HCT116 (cell line): ENCODE data around the gene SLC25A1. TPM values are rescaled to one million over a fixed set of nuclear protein-coding genes. Genes with fewer than 3 reads are reported as not detected.

ENCODE experiments used
- ATAC-seq: fragments of 200-7000 bp; cut with Tn5 transposase; 2 replicates; pipeline ENCODE4 v1.9.1; 2020; ENCODE audit warnings: mild to moderate bottlenecking, moderate library complexity
- BruUV-seq: library from RNA; stranded (reverse); fragments of 400-500 nt; replicated peaks from 2 replicates; lab custom pipeline; 2021; lab: Mats Ljungman, UMichigan
- CTCF ChIA-PET: fragments of 300-600 bp; sonication (Branson Sonifier 250); formaldehyde crosslinking; loops from one replicate; lab custom pipeline; 2021; ENCODE audit warnings: antibody characterized with exemption; lab: Charles Lee
- POLR2A ChIA-PET: fragments of 300-600, 350-600 bp; sonication (Branson Sonifier 250); formaldehyde crosslinking; loops from one replicate; lab custom pipeline; 2021; ENCODE audit warnings: antibody characterized with exemption; lab: Charles Lee
- RAD21 ChIA-PET, 2 experiments: fragments of 300-600 bp; sonication (Branson Sonifier 250); formaldehyde crosslinking; loops; one replicate each; lab custom pipeline; 2023; ENCODE audit warnings: low total read pairs in 2 of 2; ENCODE audit not compliant: uncharacterized antibody in 2 of 2, unreplicated experiment in 2 of 2, low non-redundant PET in 1 of 2; lab: Charles Lee
- DNase-seq: peaks from one replicate; pipeline ENCODE4 v3.0.0-alpha.2; 2010; ENCODE audit warnings: low read depth, low spot score
- H2AFZ ChIP-seq: fragments of 200-600 bp; shearing (Covaris generic), sonication (generic); 2 replicates; pipeline ENCODE4 v1.6.1; 2017; ENCODE audit warnings: low read depth, mixed run types, mixed read lengths, antibody characterized with exemption, low read length; ENCODE audit not compliant: poor library complexity, severe bottlenecking
- H3K27ac ChIP-seq: 2 replicates; pipeline ENCODE4 v1.5.1; 2012; ENCODE audit warnings: low read depth, low read length
- H3K27me3 ChIP-seq: fragments of 200-600 bp; sonication (generic); 2 replicates; pipeline ENCODE4 v1.6.1; 2016; ENCODE audit warnings: mixed run types, low read length, mixed read lengths; ENCODE audit not compliant: insufficient read depth
- H3K36me3 ChIP-seq, 2 experiments: fragments of 200-500 bp in 1 of 2; fragments of 200-600 bp in 1 of 2; sonication (Bioruptor generic) in 1 of 2; sonication (generic) in 1 of 2; 2 replicates each; pipeline versions ENCODE4 v1.5.1 to v1.6.1; 2014 to 2016; ENCODE audit warnings: low read length in 2 of 2, inconsistent platforms in 1 of 2, mixed read lengths in 1 of 2, mixed run types in 1 of 2; ENCODE audit not compliant: insufficient read depth in 2 of 2, control insufficient read depth in 1 of 2
- H3K4me1 ChIP-seq, 2 experiments: fragments of 200-600 bp in 1 of 2; sonication (generic) in 1 of 2; 2 replicates each; pipeline versions ENCODE4 v1.5.1 to v1.6.1; 2012 to 2017; ENCODE audit warnings: low read length in 2 of 2, inconsistent platforms in 1 of 2, mild to moderate bottlenecking in 1 of 2, mixed read lengths in 1 of 2, mixed run types in 1 of 2, moderate library complexity in 1 of 2; ENCODE audit not compliant: insufficient read depth in 2 of 2, control insufficient read depth in 1 of 2
- H3K4me2 ChIP-seq: fragments of 200-600 bp; sonication (generic); 2 replicates; pipeline ENCODE4 v1.6.1; 2017; ENCODE audit warnings: mixed run types, low read length, mixed read lengths
- H3K4me3 ChIP-seq, 2 experiments: fragments of 200-600 bp in 1 of 2; sonication (generic) in 1 of 2; replicated peaks in 1 of 2; 2 replicates each; pipeline ENCODE4 v1.5.1; 2011 to 2016; ENCODE audit warnings: low read length in 2 of 2, control low read depth in 1 of 2, low read depth in 1 of 2, mild to moderate bottlenecking in 1 of 2, mixed read lengths in 1 of 2, mixed run types in 1 of 2
- H3K79me2 ChIP-seq: fragments of 200-600 bp; sonication (generic); 2 replicates; pipeline ENCODE4 v1.6.1; 2017; ENCODE audit warnings: mild to moderate bottlenecking, mixed run types, low read length, moderate library complexity, mixed read lengths; ENCODE audit not compliant: insufficient read depth
- H3K9ac ChIP-seq: fragments of 200-600 bp; sonication (generic); 2 replicates; pipeline ENCODE4 v1.6.1; 2016; ENCODE audit warnings: low read length, mixed read lengths
- H3K9me2 ChIP-seq: fragments of 200-600 bp; sonication (generic), shearing (Covaris generic); 2 replicates; pipeline ENCODE4 v1.6.1; 2017; ENCODE audit warnings: mixed run types, mild to moderate bottlenecking, moderate library complexity; ENCODE audit not compliant: insufficient read depth
- H3K9me3 ChIP-seq, 2 experiments: fragments of 200-500 bp in 1 of 2; fragments of 200-600 bp in 1 of 2; sonication (Bioruptor generic) in 1 of 2; sonication (generic) in 1 of 2; 2 replicates each; pipeline ENCODE4 v1.6.1; 2014 to 2017; ENCODE audit warnings: low read length in 2 of 2, mixed read lengths in 2 of 2, inconsistent platforms in 1 of 2, low read depth in 1 of 2, mild to moderate bottlenecking in 1 of 2, mixed run types in 1 of 2, moderate library complexity in 1 of 2; ENCODE audit not compliant: control insufficient read depth in 1 of 2, insufficient read depth in 1 of 2
- H4K20me1 ChIP-seq: fragments of 200-600 bp; sonication (generic), shearing (Covaris generic); 2 replicates; pipeline ENCODE4 v1.6.1; 2017; ENCODE audit warnings: mixed run types, mild to moderate bottlenecking, moderate library complexity; ENCODE audit not compliant: insufficient read depth
- CBX3 ChIP-seq: IDR thresholded peaks from 2 replicates; pipeline ENCODE4 v1.6.1; 2012; ENCODE audit warnings: low read depth
- CEBPB ChIP-seq: IDR thresholded peaks from 2 replicates; pipeline ENCODE4 v1.6.1; 2012; ENCODE audit warnings: low read depth
- EGR1 ChIP-seq: IDR thresholded peaks from 2 replicates; pipeline ENCODE4 v1.6.1; 2012; ENCODE audit warnings: low read depth
- ELF1 ChIP-seq: IDR thresholded peaks from 2 replicates; pipeline ENCODE4 v1.6.1; 2012; ENCODE audit warnings: low read depth, borderline replicate concordance
- EZH2 ChIP-seq: fragments of 200-600 bp; sonication (generic); IDR thresholded peaks from 2 replicates; pipeline ENCODE4 v1.6.1; 2017; ENCODE audit warnings: antibody characterized with exemption, mixed run types
- EZH2phosphoT487 ChIP-seq: fragments of 200-600 bp; IDR thresholded peaks from 2 replicates; pipeline ENCODE4 v1.6.1; 2018; ENCODE audit warnings: antibody characterized with exemption, borderline replicate concordance
- FOSL1 ChIP-seq: IDR thresholded peaks from 2 replicates; pipeline ENCODE4 v1.6.1; 2012; ENCODE audit warnings: low read depth
- JUND ChIP-seq: IDR thresholded peaks from 2 replicates; pipeline ENCODE4 v1.6.1; 2012
- POLR2A ChIP-seq: IDR thresholded peaks from 2 replicates; pipeline ENCODE4 v1.7.0; 2011; ENCODE audit warnings: borderline replicate concordance; ENCODE audit not compliant: insufficient read depth, insufficient read length; ENCODE audit errors: extremely low read depth
- RAD21 ChIP-seq: IDR thresholded peaks from 2 replicates; pipeline ENCODE4 v1.6.1; 2012; ENCODE audit warnings: low read depth, mild to moderate bottlenecking
- SP1 ChIP-seq: IDR thresholded peaks from 2 replicates; pipeline ENCODE4 v1.6.1; 2012; ENCODE audit warnings: low read depth
- SRF ChIP-seq: IDR thresholded peaks from 2 replicates; pipeline ENCODE4 v1.6.1; 2012; ENCODE audit warnings: low read depth
- TCF7L2 ChIP-seq: IDR thresholded peaks from 2 replicates; pipeline ENCODE4 v1.7.0; 2011; ENCODE audit warnings: borderline replicate concordance, inconsistent platforms; ENCODE audit not compliant: insufficient read depth, insufficient read length; ENCODE audit errors: extremely low read depth
- YY1 ChIP-seq: IDR thresholded peaks from 2 replicates; pipeline ENCODE4 v1.6.1; 2011; ENCODE audit warnings: low read length, low read depth, moderate library complexity, mild to moderate bottlenecking; ENCODE audit not compliant: insufficient replicate concordance; ENCODE audit errors: extremely low read depth
- ZFX ChIP-seq: fragments of 450-650 bp; IDR thresholded peaks from 2 replicates; pipeline ENCODE4 v1.6.1; 2017
- ZNF274 ChIP-seq: fragments of 200-500 bp; sonication (Bioruptor generic); IDR thresholded peaks from 2 replicates; pipeline ENCODE4 v1.6.1; 2014; ENCODE audit warnings: mild to moderate bottlenecking, low read depth, low read length, inconsistent platforms
- intact Hi-C: fragments of 100-400 bp; cut with micrococcal nuclease; formaldehyde crosslinking; loops from 2 replicates; pipeline ENCODE4 v1.10.0; 2022
- total RNA-seq: library from RNA; stranded (reverse); gene quantifications from one replicate; pipeline ENCODE4 v1.2.1, GENCODE V29; 2021; ENCODE audit not compliant: unreplicated experiment
- TF ChIP-seq, protein P1 (sequence below): IDR thresholded peaks from 2 replicates; pipeline ENCODE4 v1.6.1; 2012
- TF ChIP-seq, protein P2 (sequence below): IDR thresholded peaks from 2 replicates; pipeline ENCODE4 v1.6.1; 2012; ENCODE audit warnings: low read depth
- TF ChIP-seq, protein P3 (sequence below): IDR thresholded peaks from 2 replicates; pipeline ENCODE4 v1.6.1; 2011; ENCODE audit warnings: mild to moderate bottlenecking, low read length, moderate library complexity; ENCODE audit not compliant: insufficient replicate concordance; ENCODE audit errors: extremely low read depth
- TF ChIP-seq, protein P4 (sequence below), 3 experiments: fragments of 200-600 bp in 1 of 3; sonication (generic) in 1 of 3; IDR thresholded peaks in 2 of 3; conservative IDR thresholded peaks in 1 of 3; 2 replicates each; pipeline ENCODE4 v1.5.1; 2012 to 2017; ENCODE audit warnings: low read depth in 2 of 3, low read length in 2 of 3, antibody characterized with exemption in 1 of 3, borderline replicate concordance in 1 of 3, control low read depth in 1 of 3, mild to moderate bottlenecking in 1 of 3, mixed read lengths in 1 of 3, mixed run types in 1 of 3, moderate library complexity in 1 of 3; ENCODE audit not compliant: insufficient read depth in 1 of 3

The SLC25A1 gene
- total RNA-seq, 1 experiment from 2014 or later: 146 TPM

DNA sequence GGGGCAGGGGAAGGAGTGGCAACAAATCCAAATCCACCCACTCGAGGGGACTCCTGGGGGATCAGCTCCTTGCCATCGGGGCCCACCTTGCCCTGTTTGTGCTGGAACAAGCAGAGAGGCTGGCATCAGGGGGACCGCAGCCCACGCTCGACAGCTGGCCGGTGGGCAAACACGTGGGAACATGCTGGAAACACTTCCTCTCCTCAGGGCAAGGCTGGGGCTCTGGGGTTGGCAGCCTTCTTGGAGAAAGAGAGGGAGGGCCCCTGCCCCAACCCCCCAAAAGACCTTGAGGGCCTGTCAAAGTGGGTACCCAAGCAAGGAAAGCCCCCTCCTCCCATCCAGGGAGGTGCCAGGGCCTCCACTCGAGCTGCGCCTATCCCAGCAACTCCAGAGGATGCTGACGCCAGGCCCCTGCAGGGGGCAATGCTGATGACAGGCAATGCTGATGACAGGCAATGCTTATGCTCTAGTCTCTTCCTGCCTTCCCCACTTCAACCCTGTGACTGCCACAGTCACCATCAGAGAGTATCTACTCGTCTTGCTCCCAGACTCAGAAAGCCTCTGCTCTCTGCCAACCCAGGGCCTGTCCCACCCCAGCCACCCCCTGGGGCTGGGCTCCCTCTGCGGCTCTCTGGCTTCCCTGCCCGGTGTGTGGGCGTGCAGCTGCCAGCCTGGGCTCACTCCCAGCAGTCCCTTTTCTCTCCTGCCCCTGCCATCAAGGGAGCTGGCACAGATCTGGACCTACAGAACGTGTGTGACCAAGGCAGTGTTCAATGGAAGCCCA, 40.1 kb downstream of the SLC25A1 start:
- ChIA-PET CTCF (no interaction called here), RAD21 (no interaction called here), POLR2A (no interaction called here)
- Histone ChIP-seq H3K9me3 (no peaks in the 10 kb centered on the region), H3K79me2 (peaks cover 11% of the 10 kb centered on the region), H4K20me1 (no peaks in the 10 kb centered on the region), H2AFZ (no peak overlapping the region), H3K9me2 (no peaks in the 10 kb centered on the region), H3K27ac (no peak overlapping the region), H3K27me3 (no peaks in the 10 kb centered on the region), H3K4me3 (no peak overlapping the region), H3K9ac (no peak overlapping the region), H3K36me3 (peaks cover 37 to 42% of the 10 kb centered on the region in 2 experiments; a peak in 3 of 4 replicates), H3K4me1 (peaks cover 3% of the 10 kb centered on the region in 2 experiments), H3K4me2 (no peak overlapping the region)
- intact Hi-C loops: no loop called here
- no peak for DNase-seq
- no peak for ATAC-seq
- no peak for TF ChIP-seq ZFX
- no peak for TF ChIP-seq CBX3
- TF ChIP-seq SP1: no peak
- no peak for TF ChIP-seq TCF7L2
- TF ChIP-seq POLR2A: no peak
- TF ChIP-seq ELF1: no peak
- no peak for TF ChIP-seq YY1
- TF ChIP-seq, protein P1, sequence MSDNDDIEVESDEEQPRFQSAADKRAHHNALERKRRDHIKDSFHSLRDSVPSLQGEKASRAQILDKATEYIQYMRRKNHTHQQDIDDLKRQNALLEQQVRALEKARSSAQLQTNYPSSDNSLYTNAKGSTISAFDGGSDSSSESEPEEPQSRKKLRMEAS: no peak
- TF ChIP-seq, protein P2, sequence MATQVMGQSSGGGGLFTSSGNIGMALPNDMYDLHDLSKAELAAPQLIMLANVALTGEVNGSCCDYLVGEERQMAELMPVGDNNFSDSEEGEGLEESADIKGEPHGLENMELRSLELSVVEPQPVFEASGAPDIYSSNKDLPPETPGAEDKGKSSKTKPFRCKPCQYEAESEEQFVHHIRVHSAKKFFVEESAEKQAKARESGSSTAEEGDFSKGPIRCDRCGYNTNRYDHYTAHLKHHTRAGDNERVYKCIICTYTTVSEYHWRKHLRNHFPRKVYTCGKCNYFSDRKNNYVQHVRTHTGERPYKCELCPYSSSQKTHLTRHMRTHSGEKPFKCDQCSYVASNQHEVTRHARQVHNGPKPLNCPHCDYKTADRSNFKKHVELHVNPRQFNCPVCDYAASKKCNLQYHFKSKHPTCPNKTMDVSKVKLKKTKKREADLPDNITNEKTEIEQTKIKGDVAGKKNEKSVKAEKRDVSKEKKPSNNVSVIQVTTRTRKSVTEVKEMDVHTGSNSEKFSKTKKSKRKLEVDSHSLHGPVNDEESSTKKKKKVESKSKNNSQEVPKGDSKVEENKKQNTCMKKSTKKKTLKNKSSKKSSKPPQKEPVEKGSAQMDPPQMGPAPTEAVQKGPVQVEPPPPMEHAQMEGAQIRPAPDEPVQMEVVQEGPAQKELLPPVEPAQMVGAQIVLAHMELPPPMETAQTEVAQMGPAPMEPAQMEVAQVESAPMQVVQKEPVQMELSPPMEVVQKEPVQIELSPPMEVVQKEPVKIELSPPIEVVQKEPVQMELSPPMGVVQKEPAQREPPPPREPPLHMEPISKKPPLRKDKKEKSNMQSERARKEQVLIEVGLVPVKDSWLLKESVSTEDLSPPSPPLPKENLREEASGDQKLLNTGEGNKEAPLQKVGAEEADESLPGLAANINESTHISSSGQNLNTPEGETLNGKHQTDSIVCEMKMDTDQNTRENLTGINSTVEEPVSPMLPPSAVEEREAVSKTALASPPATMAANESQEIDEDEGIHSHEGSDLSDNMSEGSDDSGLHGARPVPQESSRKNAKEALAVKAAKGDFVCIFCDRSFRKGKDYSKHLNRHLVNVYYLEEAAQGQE: no peak
- TF ChIP-seq, protein P3, sequence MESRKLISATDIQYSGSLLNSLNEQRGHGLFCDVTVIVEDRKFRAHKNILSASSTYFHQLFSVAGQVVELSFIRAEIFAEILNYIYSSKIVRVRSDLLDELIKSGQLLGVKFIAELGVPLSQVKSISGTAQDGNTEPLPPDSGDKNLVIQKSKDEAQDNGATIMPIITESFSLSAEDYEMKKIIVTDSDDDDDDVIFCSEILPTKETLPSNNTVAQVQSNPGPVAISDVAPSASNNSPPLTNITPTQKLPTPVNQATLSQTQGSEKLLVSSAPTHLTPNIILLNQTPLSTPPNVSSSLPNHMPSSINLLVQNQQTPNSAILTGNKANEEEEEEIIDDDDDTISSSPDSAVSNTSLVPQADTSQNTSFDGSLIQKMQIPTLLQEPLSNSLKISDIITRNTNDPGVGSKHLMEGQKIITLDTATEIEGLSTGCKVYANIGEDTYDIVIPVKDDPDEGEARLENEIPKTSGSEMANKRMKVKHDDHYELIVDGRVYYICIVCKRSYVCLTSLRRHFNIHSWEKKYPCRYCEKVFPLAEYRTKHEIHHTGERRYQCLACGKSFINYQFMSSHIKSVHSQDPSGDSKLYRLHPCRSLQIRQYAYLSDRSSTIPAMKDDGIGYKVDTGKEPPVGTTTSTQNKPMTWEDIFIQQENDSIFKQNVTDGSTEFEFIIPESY: no peak
- no peak for TF ChIP-seq ZNF274
- no peak for TF ChIP-seq FOSL1
- TF ChIP-seq EZH2phosphoT487: no peak
- no peak for TF ChIP-seq RAD21
- no peak for TF ChIP-seq EZH2
- TF ChIP-seq EGR1: no peak
- no peak for TF ChIP-seq JUND
- no peak for TF ChIP-seq SRF
- TF ChIP-seq CEBPB: no peak
- TF ChIP-seq, protein P4, sequence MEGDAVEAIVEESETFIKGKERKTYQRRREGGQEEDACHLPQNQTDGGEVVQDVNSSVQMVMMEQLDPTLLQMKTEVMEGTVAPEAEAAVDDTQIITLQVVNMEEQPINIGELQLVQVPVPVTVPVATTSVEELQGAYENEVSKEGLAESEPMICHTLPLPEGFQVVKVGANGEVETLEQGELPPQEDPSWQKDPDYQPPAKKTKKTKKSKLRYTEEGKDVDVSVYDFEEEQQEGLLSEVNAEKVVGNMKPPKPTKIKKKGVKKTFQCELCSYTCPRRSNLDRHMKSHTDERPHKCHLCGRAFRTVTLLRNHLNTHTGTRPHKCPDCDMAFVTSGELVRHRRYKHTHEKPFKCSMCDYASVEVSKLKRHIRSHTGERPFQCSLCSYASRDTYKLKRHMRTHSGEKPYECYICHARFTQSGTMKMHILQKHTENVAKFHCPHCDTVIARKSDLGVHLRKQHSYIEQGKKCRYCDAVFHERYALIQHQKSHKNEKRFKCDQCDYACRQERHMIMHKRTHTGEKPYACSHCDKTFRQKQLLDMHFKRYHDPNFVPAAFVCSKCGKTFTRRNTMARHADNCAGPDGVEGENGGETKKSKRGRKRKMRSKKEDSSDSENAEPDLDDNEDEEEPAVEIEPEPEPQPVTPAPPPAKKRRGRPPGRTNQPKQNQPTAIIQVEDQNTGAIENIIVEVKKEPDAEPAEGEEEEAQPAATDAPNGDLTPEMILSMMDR (IDR thresholded peaks at IDR 0.05 in 2 of 3, conservative IDR thresholded peaks at IDR 0.05 in 1 of 3; ENCODE audit: borderline replicate concordance in 1 of 3, insufficient read depth in 1 of 3, low read depth in 2 of 3, low read length in 2 of 3): no peak
- no TSS peak for BruUV-seq
